Fibroblast of lung (primary cell): ENCODE results near the gene UPP2. TPM values are rescaled to one million over a fixed set of nuclear protein-coding genes. Genes with fewer than 3 reads are reported as not detected.

Source experiments
- DNase-seq, 2 donors: peaks; one replicate each; pipeline versions ENCODE4 v3.0.0 to v3.0.0-alpha.2; 2010; ENCODE audit warnings: low read depth in 2 of 2
- H2AFZ ChIP-seq: 2 replicates; pipeline ENCODE4 v1.5.1; 2012; ENCODE audit warnings: low read length, control low read depth, inconsistent platforms
- H3K27ac ChIP-seq: 2 replicates; pipeline ENCODE4 v1.5.1; 2011; ENCODE audit warnings: low read length, control low read depth; ENCODE audit not compliant: insufficient read depth
- H3K27me3 ChIP-seq: 2 replicates; pipeline ENCODE4 v1.5.1; 2011; ENCODE audit warnings: mild to moderate bottlenecking, low read length; ENCODE audit not compliant: control insufficient read depth, insufficient read depth
- H3K36me3 ChIP-seq: 2 replicates; pipeline ENCODE4 v1.5.1; 2011; ENCODE audit warnings: low read length; ENCODE audit not compliant: control insufficient read depth, insufficient read depth
- H3K4me1 ChIP-seq: 2 replicates; pipeline ENCODE4 v1.5.1; 2011; ENCODE audit warnings: low read length; ENCODE audit not compliant: control insufficient read depth, insufficient read depth; ENCODE audit errors: extremely low read depth
- H3K4me2 ChIP-seq: 2 replicates; pipeline ENCODE4 v1.5.1; 2011; ENCODE audit warnings: low read length, control low read depth; ENCODE audit not compliant: insufficient read depth; ENCODE audit errors: extremely low read depth
- H3K4me3 ChIP-seq, 4 experiments: fragments of 200-600 bp in 1 of 4; sonication (generic) in 1 of 4; replicated peaks in 1 of 4; 2 replicates each; pipeline ENCODE4 v1.5.1; 2011 to 2016; ENCODE audit warnings: low read length in 4 of 4, low read depth in 3 of 4, mild to moderate bottlenecking in 3 of 4, control low read depth in 2 of 4, inconsistent platforms in 1 of 4, mixed read lengths in 1 of 4; ENCODE audit not compliant: insufficient read depth in 1 of 4; ENCODE audit errors: control extremely low read depth in 1 of 4
- H3K79me2 ChIP-seq: 2 replicates; pipeline ENCODE4 v1.5.1; 2012; ENCODE audit warnings: mild to moderate bottlenecking, low read length, inconsistent platforms; ENCODE audit not compliant: control insufficient read depth, insufficient read depth
- H3K9ac ChIP-seq: 2 replicates; pipeline ENCODE4 v1.5.1; 2011; ENCODE audit warnings: mild to moderate bottlenecking, low read length, control low read depth; ENCODE audit not compliant: insufficient read depth
- H3K9me3 ChIP-seq: 2 replicates; pipeline ENCODE4 v1.5.1; 2012; ENCODE audit warnings: low read depth, low read length; ENCODE audit not compliant: control insufficient read depth, insufficient read depth
- H4K20me1 ChIP-seq: 2 replicates; pipeline ENCODE4 v1.5.1; 2011; ENCODE audit warnings: low read length; ENCODE audit not compliant: control insufficient read depth, insufficient read depth; ENCODE audit errors: extremely low read depth
- CTCF ChIP-seq, 2 donors: IDR thresholded peaks in 1 of 2; conservative IDR thresholded peaks in 1 of 2; 1 replicate in 1 of 2; 2 replicates in 1 of 2; pipeline ENCODE4 v1.5.1; 2011 to 2012; ENCODE audit warnings: low read length in 2 of 2, control low read depth in 1 of 2, inconsistent platforms in 1 of 2, low read depth in 1 of 2, mild to moderate bottlenecking in 1 of 2
- EZH2 ChIP-seq: IDR thresholded peaks from 2 replicates; pipeline ENCODE4 v1.5.1; 2012; ENCODE audit warnings: low read length, control low read depth, mild to moderate bottlenecking; ENCODE audit errors: missing control alignments
- polyA plus RNA-seq, 2 donors: library from polyadenylated mRNA; depleted of rRNA in 1 of 2; stranded (reverse) in 1 of 2; unstranded in 1 of 2; fragments of >200 nt; gene quantifications; 2 replicates each; pipeline ENCODE4 v1.2.1, GENCODE V29; 2011 to 2012; ENCODE audit warnings: missing spikeins in 1 of 2
- total RNA-seq: library from RNA; depleted of rRNA; stranded (reverse); fragments of >200 nt; gene quantifications from 2 replicates; pipeline ENCODE4 v1.2.1, GENCODE V29; 2014

UPP2 gene
- total and polyA plus RNA-seq, 2 donors (not counting 1 experiment from before 2014, with no cell fraction given), result not detected

DNA sequence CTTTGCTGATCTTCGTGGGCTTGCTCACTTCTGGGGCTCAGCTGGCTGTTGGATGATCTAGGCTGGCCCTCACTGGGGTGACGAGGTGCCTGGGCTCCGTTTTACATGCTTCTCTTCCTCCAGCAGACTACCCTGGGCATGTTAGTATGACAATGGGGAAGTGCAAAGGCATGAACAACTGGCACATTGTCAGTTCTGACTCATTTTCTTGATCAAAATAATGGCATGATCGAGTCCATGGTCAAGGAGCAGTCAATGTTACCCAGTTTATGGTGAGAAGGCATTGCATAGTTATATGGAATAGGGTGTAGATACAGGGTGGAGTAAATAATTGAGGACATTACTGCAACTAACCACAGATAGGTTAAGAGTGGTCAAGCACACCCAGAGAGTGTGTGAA lies 10.0 kb upstream of the UPP2 start:
- Histone ChIP-seq H4K20me1 (no peaks in the 10 kb centered on the region), H3K36me3 (no peaks in the 10 kb centered on the region), H3K4me3 (no peak overlapping the region), H3K4me1 (no peaks in the 10 kb centered on the region), H3K27me3 (no peaks in the 10 kb centered on the region), H3K9ac (no peak overlapping the region), H3K9me3 (no peaks in the 10 kb centered on the region), H2AFZ (no peak overlapping the region), H3K27ac (no peak overlapping the region), H3K4me2 (no peak overlapping the region), H3K79me2 (no peaks in the 10 kb centered on the region)
- DNase-seq, result no peak
- TF ChIP-seq EZH2 (no peak), CTCF (conservative IDR thresholded peaks at IDR 0.05 in 1 of 2, IDR thresholded peaks at IDR 0.05 in 1 of 2; ENCODE audit: low read depth in 1 of 2, low read length in 2 of 2) (no peak)

- Histone ChIP-seq H4K20me1 (no peaks in the 10 kb centered on the region), H3K9me3 (no peaks in the 10 kb centered on the region), H2AFZ (no peak overlapping the region), H3K9ac (no peak overlapping the region), H3K4me3 (no peak overlapping the region), H3K27me3 (no peaks in the 10 kb centered on the region), H3K36me3 (no peaks in the 10 kb centered on the region), H3K27ac (no peak overlapping the region), H3K79me2 (no peaks in the 10 kb centered on the region), H3K4me1 (no peaks in the 10 kb centered on the region), H3K4me2 (no peak overlapping the region)
- TF ChIP-seq CTCF (conservative IDR thresholded peaks at IDR 0.05 in 1 of 2, IDR thresholded peaks at IDR 0.05 in 1 of 2; ENCODE audit: low read depth in 1 of 2, low read length in 2 of 2) (no peak), EZH2 (no peak)
- DNase-seq, result no peak
Measured at GRCh38 chr2:158094487-158095092, 7.1 kb upstream of the UPP2 start.

DNA sequence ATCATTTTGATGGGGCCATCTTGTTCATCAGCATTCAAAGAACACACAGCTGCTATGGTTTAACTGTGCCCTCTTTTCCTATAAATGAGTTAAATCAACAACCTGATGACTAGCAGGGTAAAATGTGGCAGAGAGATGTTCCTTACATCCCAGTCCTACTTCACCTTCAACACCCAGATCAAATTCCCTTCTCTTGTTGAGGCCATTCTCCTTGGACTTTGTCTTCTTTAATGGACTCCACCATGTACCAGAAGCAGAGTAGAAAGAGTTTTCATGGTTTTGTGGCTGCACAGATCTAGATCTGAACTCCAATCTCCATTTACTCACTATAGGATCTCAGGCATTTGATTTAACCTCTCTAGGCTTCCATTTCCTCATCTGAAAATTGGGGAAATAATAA lies 6.4 kb upstream of the UPP2 start:
- Histone ChIP-seq H3K4me1 (no peaks in the 10 kb centered on the region), H4K20me1 (no peaks in the 10 kb centered on the region), H2AFZ (no peak overlapping the region), H3K27ac (no peak overlapping the region), H3K36me3 (no peaks in the 10 kb centered on the region), H3K9ac (no peak overlapping the region), H3K9me3 (no peaks in the 10 kb centered on the region), H3K4me2 (no peak overlapping the region), H3K79me2 (no peaks in the 10 kb centered on the region), H3K4me3 (no peak overlapping the region), H3K27me3 (no peaks in the 10 kb centered on the region)
- TF ChIP-seq CTCF (conservative IDR thresholded peaks at IDR 0.05 in 1 of 2, IDR thresholded peaks at IDR 0.05 in 1 of 2; ENCODE audit: low read depth in 1 of 2, low read length in 2 of 2) (no peak), EZH2 (no peak)
- no peak for DNase-seq
